ENCODE measurements around the gene TMEM108. TPM values are rescaled to one million over a fixed set of nuclear protein-coding genes. Genes with fewer than 3 reads are reported as not detected.

TMEM108 gene
- total RNA-seq, 1 experiment from 2014 or later = not detected

DNA sequence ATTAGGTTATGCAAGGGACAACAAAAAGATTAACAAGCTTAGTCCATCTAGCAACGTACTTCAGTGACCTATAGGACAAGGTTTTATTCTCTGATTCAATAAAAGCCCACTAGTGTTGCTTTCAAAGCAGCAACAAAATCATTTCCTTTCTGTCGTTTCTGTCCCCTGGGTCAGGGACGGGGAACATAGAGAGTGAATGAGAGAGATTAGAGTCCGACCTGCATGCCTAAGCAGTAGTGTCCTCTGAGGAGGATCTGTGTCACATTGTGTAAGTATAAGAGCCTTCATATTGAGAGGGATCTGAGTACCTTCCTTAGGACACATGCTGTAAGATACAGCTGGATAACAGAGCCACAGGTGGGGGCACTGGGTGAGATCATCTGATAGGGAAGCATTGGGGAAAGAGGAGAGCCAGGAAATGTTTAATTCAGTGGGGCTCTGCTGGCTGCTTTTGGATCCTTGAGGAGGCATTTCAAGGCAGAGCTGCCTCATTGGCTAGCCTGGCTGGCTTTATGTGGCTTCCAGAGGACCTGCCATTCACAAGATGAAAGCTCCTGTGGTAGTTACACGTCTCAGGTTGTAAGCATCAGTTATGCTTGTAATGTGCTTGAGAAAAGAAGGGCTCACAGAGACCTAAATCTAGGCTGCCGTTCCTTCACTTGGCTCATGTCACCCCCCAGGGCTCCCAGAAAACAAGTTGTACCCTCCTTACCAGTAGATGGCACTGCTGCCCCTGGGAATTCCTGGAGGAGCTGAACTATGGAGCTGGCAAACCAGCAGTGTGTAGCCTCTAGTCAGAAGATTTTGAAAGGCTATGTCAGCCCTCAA, 2.7 kb downstream of the TMEM108 start (continued):
- TF ChIP-seq, protein P1, sequence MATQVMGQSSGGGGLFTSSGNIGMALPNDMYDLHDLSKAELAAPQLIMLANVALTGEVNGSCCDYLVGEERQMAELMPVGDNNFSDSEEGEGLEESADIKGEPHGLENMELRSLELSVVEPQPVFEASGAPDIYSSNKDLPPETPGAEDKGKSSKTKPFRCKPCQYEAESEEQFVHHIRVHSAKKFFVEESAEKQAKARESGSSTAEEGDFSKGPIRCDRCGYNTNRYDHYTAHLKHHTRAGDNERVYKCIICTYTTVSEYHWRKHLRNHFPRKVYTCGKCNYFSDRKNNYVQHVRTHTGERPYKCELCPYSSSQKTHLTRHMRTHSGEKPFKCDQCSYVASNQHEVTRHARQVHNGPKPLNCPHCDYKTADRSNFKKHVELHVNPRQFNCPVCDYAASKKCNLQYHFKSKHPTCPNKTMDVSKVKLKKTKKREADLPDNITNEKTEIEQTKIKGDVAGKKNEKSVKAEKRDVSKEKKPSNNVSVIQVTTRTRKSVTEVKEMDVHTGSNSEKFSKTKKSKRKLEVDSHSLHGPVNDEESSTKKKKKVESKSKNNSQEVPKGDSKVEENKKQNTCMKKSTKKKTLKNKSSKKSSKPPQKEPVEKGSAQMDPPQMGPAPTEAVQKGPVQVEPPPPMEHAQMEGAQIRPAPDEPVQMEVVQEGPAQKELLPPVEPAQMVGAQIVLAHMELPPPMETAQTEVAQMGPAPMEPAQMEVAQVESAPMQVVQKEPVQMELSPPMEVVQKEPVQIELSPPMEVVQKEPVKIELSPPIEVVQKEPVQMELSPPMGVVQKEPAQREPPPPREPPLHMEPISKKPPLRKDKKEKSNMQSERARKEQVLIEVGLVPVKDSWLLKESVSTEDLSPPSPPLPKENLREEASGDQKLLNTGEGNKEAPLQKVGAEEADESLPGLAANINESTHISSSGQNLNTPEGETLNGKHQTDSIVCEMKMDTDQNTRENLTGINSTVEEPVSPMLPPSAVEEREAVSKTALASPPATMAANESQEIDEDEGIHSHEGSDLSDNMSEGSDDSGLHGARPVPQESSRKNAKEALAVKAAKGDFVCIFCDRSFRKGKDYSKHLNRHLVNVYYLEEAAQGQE (IDR thresholded peaks at IDR 0.05; ENCODE audit: low read depth) = no peak
- TF ChIP-seq ELF1 (IDR thresholded peaks at IDR 0.05; ENCODE audit: borderline replicate concordance, low read depth) (no peak), FOSL1 (IDR thresholded peaks at IDR 0.05; ENCODE audit: low read depth) (no peak), CEBPB (IDR thresholded peaks at IDR 0.05; ENCODE audit: low read depth) (no peak), EGR1 (IDR thresholded peaks at IDR 0.05; ENCODE audit: low read depth) (no peak), YY1 (IDR thresholded peaks at IDR 0.05; ENCODE audit: extremely low read depth, insufficient replicate concordance, low read depth, low read length) (peak; percentile 19), JUND (IDR thresholded peaks at IDR 0.05) (no peak)

DNA sequence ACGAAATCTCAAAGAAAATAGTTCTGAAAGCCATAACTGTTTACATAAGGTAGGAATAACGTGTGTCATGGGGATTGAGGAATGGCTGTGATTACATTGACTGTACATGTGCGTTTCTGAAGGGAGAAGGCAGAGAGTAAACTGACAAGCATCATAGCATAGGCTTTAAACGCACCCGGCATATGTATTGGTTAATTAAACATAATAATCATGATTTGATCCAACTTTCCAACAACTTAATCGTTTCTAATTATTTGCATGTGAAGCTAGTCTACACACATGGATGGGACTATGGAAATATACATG, 3.3 kb downstream of the TMEM108 start:
- no peaks in the 10 kb centered on the region; the same call in 1 of the 2 replicates for H4K20me1 ChIP-seq (ENCODE audit: insufficient read depth)
- H3K4me1 ChIP-seq (ENCODE audit: control insufficient read depth in 1 of 2, insufficient read depth in 2 of 2, low read length in 2 of 2) = no peaks in the 10 kb centered on the region
- no peaks in the 10 kb centered on the region for H3K79me2 ChIP-seq (ENCODE audit: insufficient read depth, low read length)
- peak; percentile 52 for ATAC-seq
- no peak overlapping the region for H3K9ac ChIP-seq (ENCODE audit: low read length)
- DNase-seq (ENCODE audit: low read depth, low spot score) = no peak
- ChIA-PET POLR2A (no interaction called here), CTCF (interaction anchor here (0.6 to 3.1 kb wide), 19 partner anchors 8 to 383 kb away, joined by 3 to 25 read pairs (median 4); no protein-coding TSS in a partner anchor), RAD21 (ENCODE audit: low non-redundant PET in 1 of 2, low total read pairs in 2 of 2, uncharacterized antibody in 2 of 2, unreplicated experiment in 2 of 2) (interaction anchor here (0.9 to 1.1 kb wide), 3 partner anchors 310 to 343 kb away, joined by 3 to 4 read pairs (median 3); no protein-coding TSS in a partner anchor)
- H3K4me2 ChIP-seq (ENCODE audit: low read length) = no peak overlapping the region
- intact Hi-C loops (cut with micrococcal nuclease) = loop anchor here (1.0 to 2.0 kb wide), 4 partner anchors 315 to 382 kb away; no protein-coding TSS in a partner anchor
- H3K9me3 ChIP-seq (ENCODE audit: control insufficient read depth in 1 of 2, insufficient read depth in 1 of 2, low read depth in 1 of 2, low read length in 2 of 2) = no peaks in the 10 kb centered on the region
- no peak overlapping the region for H2AFZ ChIP-seq (ENCODE audit: low read depth, low read length, poor library complexity, severe bottlenecking)
- no peak overlapping the region for H3K27ac ChIP-seq (ENCODE audit: low read depth, low read length)
- H3K4me3 ChIP-seq (replicated peaks in 1 of 2; ENCODE audit: low read depth in 1 of 2, low read length in 2 of 2) = no peak overlapping the region
- no peaks in the 10 kb centered on the region for H3K36me3 ChIP-seq (ENCODE audit: control insufficient read depth in 1 of 2, insufficient read depth in 2 of 2, low read length in 2 of 2)
- BruUV-seq (replicated peaks) = no TSS peak
- H3K27me3 ChIP-seq (ENCODE audit: insufficient read depth, low read length) = peaks cover 60% of the 10 kb centered on the region
- no peaks in the 10 kb centered on the region for H3K9me2 ChIP-seq (ENCODE audit: insufficient read depth)
- no peak for TF ChIP-seq ZFX (IDR thresholded peaks at IDR 0.05)
- no peak for TF ChIP-seq EZH2phosphoT487 (IDR thresholded peaks at IDR 0.05; ENCODE audit: borderline replicate concordance)
- no peak for TF ChIP-seq CEBPB (IDR thresholded peaks at IDR 0.05; ENCODE audit: low read depth)
- no peak for TF ChIP-seq TCF7L2 (IDR thresholded peaks at IDR 0.05; ENCODE audit: borderline replicate concordance, extremely low read depth, insufficient read depth, insufficient read length)
- no peak for TF ChIP-seq YY1 (IDR thresholded peaks at IDR 0.05; ENCODE audit: extremely low read depth, insufficient replicate concordance, low read depth, low read length)
- TF ChIP-seq POLR2A (IDR thresholded peaks at IDR 0.05; ENCODE audit: borderline replicate concordance, extremely low read depth, insufficient read depth, insufficient read length) = no peak
- TF ChIP-seq ELF1 (IDR thresholded peaks at IDR 0.05; ENCODE audit: borderline replicate concordance, low read depth) = no peak
- TF ChIP-seq, protein P2, sequence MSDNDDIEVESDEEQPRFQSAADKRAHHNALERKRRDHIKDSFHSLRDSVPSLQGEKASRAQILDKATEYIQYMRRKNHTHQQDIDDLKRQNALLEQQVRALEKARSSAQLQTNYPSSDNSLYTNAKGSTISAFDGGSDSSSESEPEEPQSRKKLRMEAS (IDR thresholded peaks at IDR 0.05) = no peak
- no peak for TF ChIP-seq JUND (IDR thresholded peaks at IDR 0.05)
- TF ChIP-seq POLR2AphosphoS5 (IDR thresholded peaks at IDR 0.05; ENCODE audit: low read depth, low read length) = no peak
- TF ChIP-seq, protein P3, sequence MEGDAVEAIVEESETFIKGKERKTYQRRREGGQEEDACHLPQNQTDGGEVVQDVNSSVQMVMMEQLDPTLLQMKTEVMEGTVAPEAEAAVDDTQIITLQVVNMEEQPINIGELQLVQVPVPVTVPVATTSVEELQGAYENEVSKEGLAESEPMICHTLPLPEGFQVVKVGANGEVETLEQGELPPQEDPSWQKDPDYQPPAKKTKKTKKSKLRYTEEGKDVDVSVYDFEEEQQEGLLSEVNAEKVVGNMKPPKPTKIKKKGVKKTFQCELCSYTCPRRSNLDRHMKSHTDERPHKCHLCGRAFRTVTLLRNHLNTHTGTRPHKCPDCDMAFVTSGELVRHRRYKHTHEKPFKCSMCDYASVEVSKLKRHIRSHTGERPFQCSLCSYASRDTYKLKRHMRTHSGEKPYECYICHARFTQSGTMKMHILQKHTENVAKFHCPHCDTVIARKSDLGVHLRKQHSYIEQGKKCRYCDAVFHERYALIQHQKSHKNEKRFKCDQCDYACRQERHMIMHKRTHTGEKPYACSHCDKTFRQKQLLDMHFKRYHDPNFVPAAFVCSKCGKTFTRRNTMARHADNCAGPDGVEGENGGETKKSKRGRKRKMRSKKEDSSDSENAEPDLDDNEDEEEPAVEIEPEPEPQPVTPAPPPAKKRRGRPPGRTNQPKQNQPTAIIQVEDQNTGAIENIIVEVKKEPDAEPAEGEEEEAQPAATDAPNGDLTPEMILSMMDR (IDR thresholded peaks at IDR 0.05 in 2 of 3, conservative IDR thresholded peaks at IDR 0.05 in 1 of 3; ENCODE audit: borderline replicate concordance in 1 of 3, insufficient read depth in 1 of 3, low read depth in 2 of 3, low read length in 2 of 3) = no peak
- TF ChIP-seq, protein P4, sequence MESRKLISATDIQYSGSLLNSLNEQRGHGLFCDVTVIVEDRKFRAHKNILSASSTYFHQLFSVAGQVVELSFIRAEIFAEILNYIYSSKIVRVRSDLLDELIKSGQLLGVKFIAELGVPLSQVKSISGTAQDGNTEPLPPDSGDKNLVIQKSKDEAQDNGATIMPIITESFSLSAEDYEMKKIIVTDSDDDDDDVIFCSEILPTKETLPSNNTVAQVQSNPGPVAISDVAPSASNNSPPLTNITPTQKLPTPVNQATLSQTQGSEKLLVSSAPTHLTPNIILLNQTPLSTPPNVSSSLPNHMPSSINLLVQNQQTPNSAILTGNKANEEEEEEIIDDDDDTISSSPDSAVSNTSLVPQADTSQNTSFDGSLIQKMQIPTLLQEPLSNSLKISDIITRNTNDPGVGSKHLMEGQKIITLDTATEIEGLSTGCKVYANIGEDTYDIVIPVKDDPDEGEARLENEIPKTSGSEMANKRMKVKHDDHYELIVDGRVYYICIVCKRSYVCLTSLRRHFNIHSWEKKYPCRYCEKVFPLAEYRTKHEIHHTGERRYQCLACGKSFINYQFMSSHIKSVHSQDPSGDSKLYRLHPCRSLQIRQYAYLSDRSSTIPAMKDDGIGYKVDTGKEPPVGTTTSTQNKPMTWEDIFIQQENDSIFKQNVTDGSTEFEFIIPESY (IDR thresholded peaks at IDR 0.05; ENCODE audit: extremely low read depth, insufficient replicate concordance, low read length) = no peak
